H1 (cell line): ENCODE data around the gene C1GALT1. TPM values are rescaled to one million over a fixed set of nuclear protein-coding genes. Genes with fewer than 3 reads are reported as not detected.

Source experiments
- KDM5A ChIP-seq: fragments of 200-600 bp; IDR thresholded peaks from 2 replicates; pipeline ENCODE4 v1.7.1; 2012; ENCODE audit warnings: mild to moderate bottlenecking, low read length, inconsistent platforms, mixed read lengths
- SAP30 ChIP-seq: fragments of 300-600 bp; sonication (generic); IDR thresholded peaks from 2 replicates; pipeline ENCODE4 v1.7.1; 2012; ENCODE audit warnings: low read length, moderate library complexity, mild to moderate bottlenecking, inconsistent platforms; ENCODE audit not compliant: insufficient read depth, insufficient replicate concordance
- SIX5 ChIP-seq: IDR thresholded peaks from 2 replicates; pipeline ENCODE4 v1.6.1; 2011; ENCODE audit warnings: mild to moderate bottlenecking, low read depth, low read length
- SP4 ChIP-seq: IDR thresholded peaks from 2 replicates; pipeline ENCODE4 v1.6.1; 2012; ENCODE audit warnings: low read length, inconsistent platforms
- USF2 ChIP-seq: IDR thresholded peaks from 2 replicates; pipeline ENCODE4 v1.6.1; 2011; ENCODE audit warnings: low read length, improper control_type of control experiment
- YY1 ChIP-seq: IDR thresholded peaks from 2 replicates; pipeline ENCODE4 v1.6.1; 2011; ENCODE audit warnings: low read depth, mild to moderate bottlenecking, low read length
- polyA plus RNA-seq, 7 experiments: library from polyadenylated mRNA; depleted of rRNA in 3 of 7; stranded (reverse) in 5 of 7; unstranded in 2 of 7; fragments of >200 nt in 5 of 7; fragments of 200-250 nt in 2 of 7; gene quantifications; 1 replicate in 5 of 7; 2 replicates in 1 of 7; 4 replicates in 1 of 7; pipeline versions ENCODE4 v1.2.1 to v1.2.3, GENCODE V29; 2011 to 2013; ENCODE audit warnings: missing spikeins in 2 of 7, mixed read lengths in 2 of 7
- total RNA-seq: library from RNA; stranded (reverse); fragmentation: NEBNext Ultra II Directional; extraction: Animal tissue kit (Norgen Biotek cat#: 25700); gene quantifications from 2 replicates; pipeline ENCODE4 v1.2.1, GENCODE V29; 2021

Gene C1GALT1
- total and polyA plus RNA-seq, 2 of the 8 experiments (the other 6 are each of a cell fraction or from before 2014, with no cell fraction given) = 18.7 to 94.2 TPM

- TF ChIP-seq USF2 (no peak), KDM5A (no peak), YY1 (no peak), SIX5 (no peak), SAP30 (no peak), SP4 (no peak)
Observed at GRCh38 chr7:7274782-7275181, 92.4 kb downstream of the C1GALT1 start (continued).
